HepG2 (cell line): ENCODE measurements around the gene CCDC201. TPM values are rescaled to one million over a fixed set of nuclear protein-coding genes. Genes with fewer than 3 reads are reported as not detected.
A peak's percentile ranks its signal among the peaks of the same experiment; 100 is the strongest.

Experiments used
- ARHGAP35 ChIP-seq: sonication (generic); formaldehyde crosslinking; IDR thresholded peaks from 2 replicates; pipeline ENCODE4 v1.9.0; 2022; ENCODE audit warnings: mild to moderate bottlenecking, inconsistent platforms, moderate library complexity, missing genetic modification reagents, borderline replicate concordance
- CERS6 ChIP-seq: sonication (generic); formaldehyde crosslinking; IDR thresholded peaks from 2 replicates; pipeline ENCODE4 v1.5.0; 2020; ENCODE audit warnings: missing genetic modification reagents
- HOMEZ ChIP-seq: IDR thresholded peaks from 2 replicates; pipeline ENCODE4 v1.6.1; 2016; ENCODE audit warnings: low read depth
- KAT2B ChIP-seq: fragments of 150-350 bp; IDR thresholded peaks from 2 replicates; pipeline ENCODE4 v1.6.1; 2014; ENCODE audit warnings: low read depth, low read length, borderline replicate concordance
- PCBP1 ChIP-seq: fragments of 200-400 bp; formaldehyde crosslinking; IDR thresholded peaks from 2 replicates; pipeline ENCODE4 v1.6.1; 2017; ENCODE audit warnings: mild to moderate bottlenecking, low read depth, low read length, borderline replicate concordance
- PHF5A ChIP-seq: IDR thresholded peaks from one replicate; pipeline ENCODE4 v1.6.1; 2018; ENCODE audit warnings: low read depth, missing genetic modification reagents; ENCODE audit not compliant: unreplicated experiment
- SNAI1 ChIP-seq: sonication (generic); formaldehyde crosslinking; IDR thresholded peaks from 2 replicates; pipeline ENCODE4 v1.5.0; 2020; ENCODE audit warnings: mild to moderate bottlenecking, missing genetic modification reagents, borderline replicate concordance
- SRF ChIP-seq: IDR thresholded peaks from 2 replicates; pipeline ENCODE4 v1.6.1; 2011; ENCODE audit warnings: mild to moderate bottlenecking, low read depth, low read length, moderate library complexity
- ZBTB14 ChIP-seq: sonication (generic); formaldehyde crosslinking; IDR thresholded peaks from 2 replicates; pipeline ENCODE4 v1.4.0; 2020; ENCODE audit warnings: missing genetic modification reagents
- ZBTB43 ChIP-seq: sonication (generic); formaldehyde crosslinking; conservative IDR thresholded peaks from 2 replicates; pipeline ENCODE4 v1.4.0; 2020; ENCODE audit warnings: missing genetic modification reagents
- ZFP1 ChIP-seq: IDR thresholded peaks from 2 replicates; pipeline ENCODE4 v1.6.1; 2016
- ZNF12 ChIP-seq: sonication (generic); formaldehyde crosslinking; IDR thresholded peaks from 2 replicates; pipeline ENCODE4 v1.5.0; 2020; ENCODE audit warnings: missing genetic modification reagents
- ZNF383 ChIP-seq: sonication (generic); formaldehyde crosslinking; IDR thresholded peaks from 2 replicates; pipeline ENCODE4 v1.4.0; 2020; ENCODE audit warnings: missing genetic modification reagents, mild to moderate bottlenecking, borderline replicate concordance
- ZNF503 ChIP-seq: sonication (generic); formaldehyde crosslinking; IDR thresholded peaks from 2 replicates; pipeline ENCODE4 v1.4.0; 2020; ENCODE audit warnings: missing genetic modification reagents
- ZNF609 ChIP-seq: sonication (generic); formaldehyde crosslinking; IDR thresholded peaks from 2 replicates; pipeline ENCODE4 v1.4.0; 2020; ENCODE audit warnings: mild to moderate bottlenecking, missing genetic modification reagents, borderline replicate concordance
- ZNF775 ChIP-seq: sonication (generic); formaldehyde crosslinking; IDR thresholded peaks from 2 replicates; pipeline ENCODE4 v1.4.0; 2020; ENCODE audit warnings: missing genetic modification reagents, mild to moderate bottlenecking, moderate library complexity, borderline replicate concordance
- polyA plus RNA-seq, 8 experiments: library from polyadenylated mRNA; depleted of rRNA in 3 of 8; stranded (reverse) in 7 of 8; unstranded in 1 of 8; fragments of >200 nt; fragmentation: Illumina TruSeq in 4 of 8; extraction: Trizol in 4 of 8; gene quantifications; 2 replicates each; pipeline versions ENCODE4 v1.2.1 to v1.2.3, GENCODE V29; 2011 to 2016; ENCODE audit warnings: low read depth in 4 of 8, missing spikeins in 1 of 8, mixed read lengths in 1 of 8; ENCODE audit not compliant: insufficient read depth in 1 of 8
- total RNA-seq, 5 experiments: library from RNA; depleted of rRNA; stranded (reverse); fragments of >200 nt; fragmentation: Illumina TruSeq; extraction: Trizol; gene quantifications; 2 replicates each; pipeline ENCODE4 v1.2.3, GENCODE V29; 2016; ENCODE audit warnings: low read depth in 1 of 5

The CCDC201 gene
- total and polyA plus RNA-seq, 2 of the 13 experiments (the other 11 are each of a cell fraction or from before 2014, with no cell fraction given), result 0.92 TPM; not detected in 1

- TF ChIP-seq ZBTB14, result no peak
- TF ChIP-seq ZFP1, result peak; percentile 88; the same call in 1 of the 2 replicates
- TF ChIP-seq ARHGAP35 (CRISPR knock-in tag), result no peak
- TF ChIP-seq ZNF383 (CRISPR knock-in tag), result no peak
- TF ChIP-seq HOMEZ (CRISPR knock-in tag), result peak; percentile 23
- no peak for TF ChIP-seq KAT2B
- peak; percentile 99 for TF ChIP-seq ZBTB43 (CRISPR knock-in tag)
- peak; percentile 98 for TF ChIP-seq ZNF609
- no peak for TF ChIP-seq CERS6 (CRISPR knock-in tag)
- TF ChIP-seq ZNF775 (CRISPR knock-in tag), result 0 out of 2 replicates have a peak, but pooled peaks have one; percentile 67
- TF ChIP-seq SRF, result no peak
- TF ChIP-seq ZNF12 (CRISPR knock-in tag), result peak; percentile 88
- TF ChIP-seq SNAI1, result no peak
- TF ChIP-seq PCBP1, result no peak
- TF ChIP-seq PHF5A (CRISPR knock-in tag), result peak; percentile 96
- TF ChIP-seq ZNF503, result peak; percentile 98
These were observed 9.0 kb upstream of the CCDC201 start (continued) for GRCh38 chr7:45881759-45882464.
